ENCODE results near the gene GPR107.

GPR107 gene

GRCh38 chr9:130160862-130161470, 107.3 kb downstream of the GPR107 start:
- H3K4me3 ChIP-seq (ENCODE audit: low read depth, low read length) = no peak overlapping the region
- H3K27ac ChIP-seq (ENCODE audit: low read depth, low read length) = no peak overlapping the region
- no peaks in the 10 kb centered on the region for H3K4me1 ChIP-seq (ENCODE audit: control insufficient read depth, insufficient read depth, low read length)
- H3K27me3 ChIP-seq (ENCODE audit: control insufficient read depth, insufficient read depth, low read length) = no peaks in the 10 kb centered on the region
- H3K36me3 ChIP-seq (ENCODE audit: control insufficient read depth, insufficient read depth, low read length) = no peaks in the 10 kb centered on the region
- H3K9me3 ChIP-seq (ENCODE audit: control insufficient read depth, insufficient read depth, low read length) = no peaks in the 10 kb centered on the region
- H3K9ac ChIP-seq (ENCODE audit: low read depth, low read length) = no peak overlapping the region

GRCh38 chr9:130165579-130165978, 111.9 kb downstream of the GPR107 start:
- H3K4me3 ChIP-seq (ENCODE audit: low read depth, low read length) = no peak overlapping the region
- peaks cover 2% of the 10 kb centered on the region; the same call in 1 of the 2 replicates for H3K27me3 ChIP-seq (ENCODE audit: control insufficient read depth, insufficient read depth, low read length)
- no peaks in the 10 kb centered on the region for H3K36me3 ChIP-seq (ENCODE audit: control insufficient read depth, insufficient read depth, low read length)
- H3K4me1 ChIP-seq (ENCODE audit: control insufficient read depth, insufficient read depth, low read length) = no peaks in the 10 kb centered on the region
- H3K9ac ChIP-seq (ENCODE audit: low read depth, low read length) = no peak overlapping the region
- no peaks in the 10 kb centered on the region for H3K9me3 ChIP-seq (ENCODE audit: control insufficient read depth, insufficient read depth, low read length)
- no peak overlapping the region for H3K27ac ChIP-seq (ENCODE audit: low read depth, low read length)

- no peak overlapping the region for H3K4me3 ChIP-seq (ENCODE audit: low read depth, low read length)
- peaks cover 6% of the 10 kb centered on the region for H3K4me1 ChIP-seq (ENCODE audit: control insufficient read depth, insufficient read depth, low read length)
- no peak overlapping the region for H3K27ac ChIP-seq (ENCODE audit: low read depth, low read length)
- no peaks in the 10 kb centered on the region for H3K9me3 ChIP-seq (ENCODE audit: control insufficient read depth, insufficient read depth, low read length)
- no peaks in the 10 kb centered on the region for H3K36me3 ChIP-seq (ENCODE audit: control insufficient read depth, insufficient read depth, low read length)
- peaks cover 10% of the 10 kb centered on the region for H3K27me3 ChIP-seq (ENCODE audit: control insufficient read depth, insufficient read depth, low read length)
- H3K9ac ChIP-seq (ENCODE audit: low read depth, low read length) = no peak overlapping the region
These were observed 112.7 kb downstream of the GPR107 start for GRCh38 chr9:130166399-130166798.

GRCh38 chr9:130167927-130168326, 114.2 kb downstream of the GPR107 start:
- Histone ChIP-seq H3K4me3 (ENCODE audit: low read depth, low read length) (no peak overlapping the region), H3K36me3 (ENCODE audit: control insufficient read depth, insufficient read depth, low read length) (no peaks in the 10 kb centered on the region), H3K27ac (ENCODE audit: low read depth, low read length) (no peak overlapping the region), H3K9me3 (ENCODE audit: control insufficient read depth, insufficient read depth, low read length) (no peaks in the 10 kb centered on the region), H3K27me3 (ENCODE audit: control insufficient read depth, insufficient read depth, low read length) (peaks cover 11% of the 10 kb centered on the region), H3K4me1 (ENCODE audit: control insufficient read depth, insufficient read depth, low read length) (peaks cover 6% of the 10 kb centered on the region), H3K9ac (ENCODE audit: low read depth, low read length) (no peak overlapping the region)

- Histone ChIP-seq H3K4me1 (ENCODE audit: control insufficient read depth, insufficient read depth, low read length) (peaks cover 13% of the 10 kb centered on the region), H3K9ac (ENCODE audit: low read depth, low read length) (no peak overlapping the region), H3K27ac (ENCODE audit: low read depth, low read length) (no peak overlapping the region), H3K36me3 (ENCODE audit: control insufficient read depth, insufficient read depth, low read length) (no peaks in the 10 kb centered on the region), H3K4me3 (ENCODE audit: low read depth, low read length) (peak overlapping the region; percentile 67), H3K27me3 (ENCODE audit: control insufficient read depth, insufficient read depth, low read length) (peaks cover 11% of the 10 kb centered on the region), H3K9me3 (ENCODE audit: control insufficient read depth, insufficient read depth, low read length) (no peaks in the 10 kb centered on the region)
These were observed 117.8 kb downstream of the GPR107 start for GRCh38 chr9:130171226-130172148.

GRCh38 chr9:130172161-130172857, 118.6 kb downstream of the GPR107 start, which contains the start of gene NCS1:
NCS1 (plus strand) TSS chr9:130172404; CDS start chr9:130172664, 260 bp downstream.
- Histone ChIP-seq H3K4me3 (ENCODE audit: low read depth, low read length) (peak within 1 kb of the TSS; percentile 67), H3K27me3 (ENCODE audit: control insufficient read depth, insufficient read depth, low read length) (peaks cover 11% of the 10 kb centered on the region), H3K27ac (ENCODE audit: low read depth, low read length) (no peak within 1 kb of the TSS), H3K9ac (ENCODE audit: low read depth, low read length) (peak within 1 kb of the TSS; percentile 21; the same call in 1 of the 2 replicates), H3K9me3 (ENCODE audit: control insufficient read depth, insufficient read depth, low read length) (no peaks in the 10 kb centered on the region), H3K4me1 (ENCODE audit: control insufficient read depth, insufficient read depth, low read length) (peaks cover 13% of the 10 kb centered on the region), H3K36me3 (ENCODE audit: control insufficient read depth, insufficient read depth, low read length) (0 out of 2 replicates have a peak, but pooled peaks cover 2% of the 10 kb centered on the region)

GRCh38 chr9:130172858-130173665, 119.4 kb downstream of the GPR107 start:
- 0 out of 2 replicates have a peak, but pooled peaks cover 4% of the 10 kb centered on the region for H3K36me3 ChIP-seq (ENCODE audit: control insufficient read depth, insufficient read depth, low read length)
- H3K27me3 ChIP-seq (ENCODE audit: control insufficient read depth, insufficient read depth, low read length) = peaks cover 11% of the 10 kb centered on the region
- peak overlapping the region; percentile 21; the same call in 1 of the 2 replicates for H3K9ac ChIP-seq (ENCODE audit: low read depth, low read length)
- no peak overlapping the region for H3K27ac ChIP-seq (ENCODE audit: low read depth, low read length)
- H3K9me3 ChIP-seq (ENCODE audit: control insufficient read depth, insufficient read depth, low read length) = no peaks in the 10 kb centered on the region
- peak overlapping the region; percentile 64 for H3K4me3 ChIP-seq (ENCODE audit: low read depth, low read length)
- peaks cover 13% of the 10 kb centered on the region for H3K4me1 ChIP-seq (ENCODE audit: control insufficient read depth, insufficient read depth, low read length)

- H3K4me3 ChIP-seq (ENCODE audit: low read depth, low read length) = peak overlapping the region; percentile 64
- H3K27me3 ChIP-seq (ENCODE audit: control insufficient read depth, insufficient read depth, low read length) = peaks cover 11% of the 10 kb centered on the region
- no peak overlapping the region for H3K9ac ChIP-seq (ENCODE audit: low read depth, low read length)
- 0 out of 2 replicates have a peak, but pooled peaks cover 4% of the 10 kb centered on the region for H3K36me3 ChIP-seq (ENCODE audit: control insufficient read depth, insufficient read depth, low read length)
- no peaks in the 10 kb centered on the region for H3K9me3 ChIP-seq (ENCODE audit: control insufficient read depth, insufficient read depth, low read length)
- no peak overlapping the region for H3K27ac ChIP-seq (ENCODE audit: low read depth, low read length)
- peaks cover 13% of the 10 kb centered on the region for H3K4me1 ChIP-seq (ENCODE audit: control insufficient read depth, insufficient read depth, low read length)
These were observed 119.9 kb downstream of the GPR107 start for GRCh38 chr9:130173666-130173983.

- no peak overlapping the region for H3K27ac ChIP-seq (ENCODE audit: low read depth, low read length)
- H3K9ac ChIP-seq (ENCODE audit: low read depth, low read length) = no peak overlapping the region
- no peak overlapping the region for H3K4me3 ChIP-seq (ENCODE audit: low read depth, low read length)
- H3K36me3 ChIP-seq (ENCODE audit: control insufficient read depth, insufficient read depth, low read length) = 0 out of 2 replicates have a peak, but pooled peaks cover 4% of the 10 kb centered on the region
- H3K9me3 ChIP-seq (ENCODE audit: control insufficient read depth, insufficient read depth, low read length) = no peaks in the 10 kb centered on the region
- peaks cover 13% of the 10 kb centered on the region for H3K4me1 ChIP-seq (ENCODE audit: control insufficient read depth, insufficient read depth, low read length)
- peaks cover 11% of the 10 kb centered on the region for H3K27me3 ChIP-seq (ENCODE audit: control insufficient read depth, insufficient read depth, low read length)
These were observed 120.3 kb downstream of the GPR107 start for GRCh38 chr9:130174025-130174424.

- H3K4me1 ChIP-seq (ENCODE audit: control insufficient read depth, insufficient read depth, low read length) = peaks cover 13% of the 10 kb centered on the region
- no peaks in the 10 kb centered on the region for H3K9me3 ChIP-seq (ENCODE audit: control insufficient read depth, insufficient read depth, low read length)
- H3K36me3 ChIP-seq (ENCODE audit: control insufficient read depth, insufficient read depth, low read length) = 0 out of 2 replicates have a peak, but pooled peaks cover 4% of the 10 kb centered on the region
- H3K27ac ChIP-seq (ENCODE audit: low read depth, low read length) = no peak overlapping the region
- no peak overlapping the region for H3K4me3 ChIP-seq (ENCODE audit: low read depth, low read length)
- peaks cover 11% of the 10 kb centered on the region for H3K27me3 ChIP-seq (ENCODE audit: control insufficient read depth, insufficient read depth, low read length)
- H3K9ac ChIP-seq (ENCODE audit: low read depth, low read length) = no peak overlapping the region
These were observed 121.2 kb downstream of the GPR107 start for GRCh38 chr9:130174920-130175321.

Measured in HUES48 (cell line).